HepG2 (cell line): ENCODE results near the gene HIGD1C. TPM values are rescaled to one million over a fixed set of nuclear protein-coding genes. Genes with fewer than 3 reads are reported as not detected.
A peak's percentile ranks its signal among the peaks of the same experiment; 100 is the strongest.

ENCODE experiments used
- CEBPG ChIP-seq: IDR thresholded peaks from 2 replicates; pipeline ENCODE4 v1.6.1; 2016
- GLI4 ChIP-seq: sonication (generic); formaldehyde crosslinking; IDR thresholded peaks from 2 replicates; pipeline ENCODE4 v1.5.1; 2020; ENCODE audit warnings: missing genetic modification reagents, mild to moderate bottlenecking, moderate library complexity, borderline replicate concordance
- HCFC1 ChIP-seq: fragments of 150-350 bp; IDR thresholded peaks from 2 replicates; pipeline ENCODE4 v1.6.1; 2014; ENCODE audit warnings: low read depth, low read length
- NFRKB ChIP-seq: fragments of 450-650 bp; IDR thresholded peaks from 2 replicates; pipeline ENCODE4 v1.6.1; 2017
- SAP130 ChIP-seq: IDR thresholded peaks from 2 replicates; pipeline ENCODE4 v1.6.1; 2016; ENCODE audit warnings: low read depth
- SMAD1 ChIP-seq: sonication (generic); formaldehyde crosslinking; IDR thresholded peaks from 2 replicates; pipeline ENCODE4 v1.4.0; 2020; ENCODE audit warnings: missing genetic modification reagents, low read depth, mild to moderate bottlenecking, borderline replicate concordance
- SRSF4 ChIP-seq: fragments of 200-400 bp; formaldehyde crosslinking; IDR thresholded peaks from one replicate; pipeline ENCODE4 v1.6.1; 2018; ENCODE audit warnings: mild to moderate bottlenecking, low read depth, low read length, moderate library complexity; ENCODE audit not compliant: poor library complexity, severe bottlenecking
- ZFP62 ChIP-seq: sonication (generic); formaldehyde crosslinking; IDR thresholded peaks from 2 replicates; pipeline ENCODE4 v1.4.0; 2020; ENCODE audit warnings: missing genetic modification reagents
- ZNF274 ChIP-seq: sonication (generic); formaldehyde crosslinking; IDR thresholded peaks from 2 replicates; pipeline ENCODE4 v1.5.1; 2020; ENCODE audit warnings: mild to moderate bottlenecking, missing genetic modification reagents
- ZNF660 ChIP-seq: sonication (generic); formaldehyde crosslinking; IDR thresholded peaks from 2 replicates; pipeline ENCODE4 v1.5.1; 2020; ENCODE audit warnings: mild to moderate bottlenecking, low read depth, missing genetic modification reagents, borderline replicate concordance
- ZNF761 ChIP-seq: sonication (generic); formaldehyde crosslinking; conservative IDR thresholded peaks from 2 replicates; pipeline ENCODE4 v1.4.0; 2020; ENCODE audit warnings: mild to moderate bottlenecking, missing genetic modification reagents
- polyA plus RNA-seq, 8 experiments: library from polyadenylated mRNA; depleted of rRNA in 3 of 8; stranded (reverse) in 7 of 8; unstranded in 1 of 8; fragments of >200 nt; fragmentation: Illumina TruSeq in 4 of 8; extraction: Trizol in 4 of 8; gene quantifications; 2 replicates each; pipeline versions ENCODE4 v1.2.1 to v1.2.3, GENCODE V29; 2011 to 2016; ENCODE audit warnings: low read depth in 4 of 8, missing spikeins in 1 of 8, mixed read lengths in 1 of 8; ENCODE audit not compliant: insufficient read depth in 1 of 8
- total RNA-seq, 5 experiments: library from RNA; depleted of rRNA; stranded (reverse); fragments of >200 nt; fragmentation: Illumina TruSeq; extraction: Trizol; gene quantifications; 2 replicates each; pipeline ENCODE4 v1.2.3, GENCODE V29; 2016; ENCODE audit warnings: low read depth in 1 of 5
- TF ChIP-seq, protein P1 (sequence below): sonication (generic); formaldehyde crosslinking; IDR thresholded peaks from 2 replicates; pipeline ENCODE4 v1.4.0; 2020; ENCODE audit warnings: missing genetic modification reagents, borderline replicate concordance
- TF ChIP-seq, protein P2 (sequence below): IDR thresholded peaks from 2 replicates; pipeline ENCODE4 v1.6.1; 2016; ENCODE audit warnings: missing genetic modification reagents, missing compliant biosample characterization
- TF ChIP-seq, protein P3 (sequence below): sonication (generic); formaldehyde crosslinking; conservative IDR thresholded peaks from 2 replicates; pipeline ENCODE4 v1.4.0; 2020; ENCODE audit warnings: missing genetic modification reagents
- TF ChIP-seq, protein P4 (sequence below): sonication (generic); formaldehyde crosslinking; IDR thresholded peaks from 2 replicates; pipeline ENCODE4 v1.5.0; 2020; ENCODE audit warnings: missing genetic modification reagents
- TF ChIP-seq, protein P5 (sequence below): sonication (generic); formaldehyde crosslinking; IDR thresholded peaks from 2 replicates; pipeline ENCODE4 v1.4.0; 2020; ENCODE audit warnings: missing genetic modification reagents
- TF ChIP-seq, protein P6 (sequence below): IDR thresholded peaks from 2 replicates; pipeline ENCODE4 v1.6.1; 2018; ENCODE audit warnings: missing genetic modification reagents, mild to moderate bottlenecking, missing compliant biosample characterization
- TF ChIP-seq, protein P7 (sequence below): sonication (generic); IDR thresholded peaks from 2 replicates; pipeline ENCODE4 v1.6.1; 2016; ENCODE audit warnings: low read depth, borderline replicate concordance

The HIGD1C gene
- total and polyA plus RNA-seq, 2 of the 13 experiments (the other 11 are each of a cell fraction or from before 2014, with no cell fraction given), result not detected

DNA sequence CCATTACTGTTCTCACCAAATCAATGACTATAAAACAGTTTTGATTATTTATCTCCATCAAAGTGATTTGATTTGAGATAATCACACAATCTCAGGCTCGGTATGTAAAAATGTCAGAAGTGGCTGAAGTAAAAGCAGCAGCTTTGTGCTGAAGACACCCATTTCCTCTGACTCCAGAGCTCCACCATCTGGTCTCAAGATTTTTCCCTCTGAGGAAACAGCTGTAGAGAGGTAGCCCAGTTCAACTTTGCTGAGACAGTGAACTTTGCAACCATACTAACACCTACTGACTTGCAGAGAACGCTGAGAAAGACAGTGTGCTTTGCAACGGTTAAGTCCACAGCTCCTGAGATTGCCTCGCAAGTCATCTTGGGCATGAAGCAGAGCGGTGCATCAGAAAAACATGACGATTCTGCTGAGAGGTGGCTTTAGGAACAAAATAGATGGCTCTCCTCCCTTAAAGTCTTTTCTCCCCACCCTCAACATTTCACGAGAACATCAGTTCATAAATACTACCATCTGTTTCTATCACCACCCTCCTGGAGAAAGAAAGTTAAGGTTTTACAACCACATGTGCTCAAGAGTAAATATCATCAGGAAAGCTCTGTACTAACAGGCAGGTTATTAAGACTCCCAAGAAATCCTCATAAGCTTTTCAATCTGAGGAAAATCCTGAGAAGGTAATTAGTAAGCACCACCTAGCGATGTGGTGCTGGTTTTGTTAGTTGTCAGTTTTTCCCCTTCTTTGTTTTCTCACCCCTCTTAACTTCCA lies 34.8 kb downstream of the HIGD1C start (continued):
- TF ChIP-seq, protein P1, sequence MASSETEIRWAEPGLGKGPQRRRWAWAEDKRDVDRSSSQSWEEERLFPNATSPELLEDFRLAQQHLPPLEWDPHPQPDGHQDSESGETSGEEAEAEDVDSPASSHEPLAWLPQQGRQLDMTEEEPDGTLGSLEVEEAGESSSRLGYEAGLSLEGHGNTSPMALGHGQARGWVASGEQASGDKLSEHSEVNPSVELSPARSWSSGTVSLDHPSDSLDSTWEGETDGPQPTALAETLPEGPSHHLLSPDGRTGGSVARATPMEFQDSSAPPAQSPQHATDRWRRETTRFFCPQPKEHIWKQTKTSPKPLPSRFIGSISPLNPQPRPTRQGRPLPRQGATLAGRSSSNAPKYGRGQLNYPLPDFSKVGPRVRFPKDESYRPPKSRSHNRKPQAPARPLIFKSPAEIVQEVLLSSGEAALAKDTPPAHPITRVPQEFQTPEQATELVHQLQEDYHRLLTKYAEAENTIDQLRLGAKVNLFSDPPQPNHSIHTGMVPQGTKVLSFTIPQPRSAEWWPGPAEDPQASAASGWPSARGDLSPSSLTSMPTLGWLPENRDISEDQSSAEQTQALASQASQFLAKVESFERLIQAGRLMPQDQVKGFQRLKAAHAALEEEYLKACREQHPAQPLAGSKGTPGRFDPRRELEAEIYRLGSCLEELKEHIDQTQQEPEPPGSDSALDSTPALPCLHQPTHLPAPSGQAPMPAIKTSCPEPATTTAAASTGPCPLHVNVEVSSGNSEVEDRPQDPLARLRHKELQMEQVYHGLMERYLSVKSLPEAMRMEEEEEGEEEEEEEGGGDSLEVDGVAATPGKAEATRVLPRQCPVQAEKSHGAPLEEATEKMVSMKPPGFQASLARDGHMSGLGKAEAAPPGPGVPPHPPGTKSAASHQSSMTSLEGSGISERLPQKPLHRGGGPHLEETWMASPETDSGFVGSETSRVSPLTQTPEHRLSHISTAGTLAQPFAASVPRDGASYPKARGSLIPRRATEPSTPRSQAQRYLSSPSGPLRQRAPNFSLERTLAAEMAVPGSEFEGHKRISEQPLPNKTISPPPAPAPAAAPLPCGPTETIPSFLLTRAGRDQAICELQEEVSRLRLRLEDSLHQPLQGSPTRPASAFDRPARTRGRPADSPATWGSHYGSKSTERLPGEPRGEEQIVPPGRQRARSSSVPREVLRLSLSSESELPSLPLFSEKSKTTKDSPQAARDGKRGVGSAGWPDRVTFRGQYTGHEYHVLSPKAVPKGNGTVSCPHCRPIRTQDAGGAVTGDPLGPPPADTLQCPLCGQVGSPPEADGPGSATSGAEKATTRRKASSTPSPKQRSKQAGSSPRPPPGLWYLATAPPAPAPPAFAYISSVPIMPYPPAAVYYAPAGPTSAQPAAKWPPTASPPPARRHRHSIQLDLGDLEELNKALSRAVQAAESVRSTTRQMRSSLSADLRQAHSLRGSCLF (CRISPR knock-in tag), result no peak
- TF ChIP-seq SRSF4 (no peak), CEBPG (CRISPR knock-in tag) (peak; percentile 46; the same call in 1 of the 2 replicates), ZNF274 (CRISPR knock-in tag) (no peak), ZFP62 (CRISPR knock-in tag) (no peak), SMAD1 (CRISPR knock-in tag) (no peak), SAP130 (peak; percentile 56), GLI4 (CRISPR knock-in tag) (no peak), ZNF660 (no peak), HCFC1 (no peak), ZNF761 (CRISPR knock-in tag) (no peak), NFRKB (no peak)
- TF ChIP-seq, protein P2, sequence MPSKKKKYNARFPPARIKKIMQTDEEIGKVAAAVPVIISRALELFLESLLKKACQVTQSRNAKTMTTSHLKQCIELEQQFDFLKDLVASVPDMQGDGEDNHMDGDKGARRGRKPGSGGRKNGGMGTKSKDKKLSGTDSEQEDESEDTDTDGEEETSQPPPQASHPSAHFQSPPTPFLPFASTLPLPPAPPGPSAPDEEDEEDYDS (CRISPR knock-in tag), result 0 out of 2 replicates have a peak, but pooled peaks have one; percentile 20
- TF ChIP-seq, protein P3, sequence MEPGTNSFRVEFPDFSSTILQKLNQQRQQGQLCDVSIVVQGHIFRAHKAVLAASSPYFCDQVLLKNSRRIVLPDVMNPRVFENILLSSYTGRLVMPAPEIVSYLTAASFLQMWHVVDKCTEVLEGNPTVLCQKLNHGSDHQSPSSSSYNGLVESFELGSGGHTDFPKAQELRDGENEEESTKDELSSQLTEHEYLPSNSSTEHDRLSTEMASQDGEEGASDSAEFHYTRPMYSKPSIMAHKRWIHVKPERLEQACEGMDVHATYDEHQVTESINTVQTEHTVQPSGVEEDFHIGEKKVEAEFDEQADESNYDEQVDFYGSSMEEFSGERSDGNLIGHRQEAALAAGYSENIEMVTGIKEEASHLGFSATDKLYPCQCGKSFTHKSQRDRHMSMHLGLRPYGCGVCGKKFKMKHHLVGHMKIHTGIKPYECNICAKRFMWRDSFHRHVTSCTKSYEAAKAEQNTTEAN, result no peak
- TF ChIP-seq, protein P4, sequence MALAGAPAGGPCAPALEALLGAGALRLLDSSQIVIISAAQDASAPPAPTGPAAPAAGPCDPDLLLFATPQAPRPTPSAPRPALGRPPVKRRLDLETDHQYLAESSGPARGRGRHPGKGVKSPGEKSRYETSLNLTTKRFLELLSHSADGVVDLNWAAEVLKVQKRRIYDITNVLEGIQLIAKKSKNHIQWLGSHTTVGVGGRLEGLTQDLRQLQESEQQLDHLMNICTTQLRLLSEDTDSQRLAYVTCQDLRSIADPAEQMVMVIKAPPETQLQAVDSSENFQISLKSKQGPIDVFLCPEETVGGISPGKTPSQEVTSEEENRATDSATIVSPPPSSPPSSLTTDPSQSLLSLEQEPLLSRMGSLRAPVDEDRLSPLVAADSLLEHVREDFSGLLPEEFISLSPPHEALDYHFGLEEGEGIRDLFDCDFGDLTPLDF, result no peak
- TF ChIP-seq, protein P5, sequence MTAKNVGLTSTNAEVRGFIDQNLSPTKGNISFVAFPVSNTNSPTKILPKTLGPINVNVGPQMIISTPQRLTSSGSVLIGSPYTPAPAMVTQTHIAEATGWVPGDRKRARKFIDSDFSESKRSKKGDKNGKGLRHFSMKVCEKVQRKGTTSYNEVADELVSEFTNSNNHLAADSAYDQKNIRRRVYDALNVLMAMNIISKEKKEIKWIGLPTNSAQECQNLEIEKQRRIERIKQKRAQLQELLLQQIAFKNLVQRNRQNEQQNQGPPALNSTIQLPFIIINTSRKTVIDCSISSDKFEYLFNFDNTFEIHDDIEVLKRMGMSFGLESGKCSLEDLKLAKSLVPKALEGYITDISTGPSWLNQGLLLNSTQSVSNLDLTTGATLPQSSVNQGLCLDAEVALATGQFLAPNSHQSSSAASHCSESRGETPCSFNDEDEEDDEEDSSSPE (CRISPR knock-in tag), result no peak
- TF ChIP-seq, protein P6, sequence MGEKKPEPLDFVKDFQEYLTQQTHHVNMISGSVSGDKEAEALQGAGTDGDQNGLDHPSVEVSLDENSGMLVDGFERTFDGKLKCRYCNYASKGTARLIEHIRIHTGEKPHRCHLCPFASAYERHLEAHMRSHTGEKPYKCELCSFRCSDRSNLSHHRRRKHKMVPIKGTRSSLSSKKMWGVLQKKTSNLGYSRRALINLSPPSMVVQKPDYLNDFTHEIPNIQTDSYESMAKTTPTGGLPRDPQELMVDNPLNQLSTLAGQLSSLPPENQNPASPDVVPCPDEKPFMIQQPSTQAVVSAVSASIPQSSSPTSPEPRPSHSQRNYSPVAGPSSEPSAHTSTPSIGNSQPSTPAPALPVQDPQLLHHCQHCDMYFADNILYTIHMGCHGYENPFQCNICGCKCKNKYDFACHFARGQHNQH (CRISPR knock-in tag), result 0 out of 2 replicates have a peak, but pooled peaks have one; percentile 46
- TF ChIP-seq, protein P7, sequence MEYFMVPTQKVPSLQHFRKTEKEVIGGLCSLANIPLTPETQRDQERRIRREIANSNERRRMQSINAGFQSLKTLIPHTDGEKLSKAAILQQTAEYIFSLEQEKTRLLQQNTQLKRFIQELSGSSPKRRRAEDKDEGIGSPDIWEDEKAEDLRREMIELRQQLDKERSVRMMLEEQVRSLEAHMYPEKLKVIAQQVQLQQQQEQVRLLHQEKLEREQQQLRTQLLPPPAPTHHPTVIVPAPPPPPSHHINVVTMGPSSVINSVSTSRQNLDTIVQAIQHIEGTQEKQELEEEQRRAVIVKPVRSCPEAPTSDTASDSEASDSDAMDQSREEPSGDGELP, result peak; percentile 92
